ENCODE measurements around the gene RAPGEF1.

Gene RAPGEF1

GRCh38 chr9:131640438-131641137 lies 99.3 kb downstream of the RAPGEF1 start:
- DNase-seq: peak; percentile 62

- DNase-seq: no peak
Observed at GRCh38 chr9:131639769-131640437, 100.0 kb downstream of the RAPGEF1 start.

DNA sequence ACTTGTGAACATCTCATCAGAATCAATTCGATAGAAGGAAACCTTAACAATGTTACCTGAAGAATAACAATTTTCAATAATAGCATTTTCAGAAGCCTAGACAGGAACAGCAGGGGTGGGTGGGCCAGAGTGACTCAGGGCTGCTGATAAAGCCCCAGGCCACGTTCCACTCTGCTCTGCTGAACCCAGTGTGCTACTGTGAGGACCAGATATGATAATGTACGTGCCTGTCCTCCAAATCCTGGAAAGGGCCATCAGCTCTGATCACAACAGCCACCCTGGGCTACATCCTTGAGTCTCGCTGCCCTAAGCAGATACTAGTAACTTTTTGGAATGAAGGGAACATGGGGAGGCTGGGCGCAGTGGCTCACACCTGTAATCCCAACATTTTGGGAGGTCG lies 103.3 kb downstream of the RAPGEF1 start:
- DNase-seq: no peak

- DNase-seq: no peak
Observed at GRCh38 chr9:131635892-131636291, 104.0 kb downstream of the RAPGEF1 start.

GRCh38 chr9:131635285-131635684 lies 104.6 kb downstream of the RAPGEF1 start:
- DNase-seq: peak; percentile 96

DNA sequence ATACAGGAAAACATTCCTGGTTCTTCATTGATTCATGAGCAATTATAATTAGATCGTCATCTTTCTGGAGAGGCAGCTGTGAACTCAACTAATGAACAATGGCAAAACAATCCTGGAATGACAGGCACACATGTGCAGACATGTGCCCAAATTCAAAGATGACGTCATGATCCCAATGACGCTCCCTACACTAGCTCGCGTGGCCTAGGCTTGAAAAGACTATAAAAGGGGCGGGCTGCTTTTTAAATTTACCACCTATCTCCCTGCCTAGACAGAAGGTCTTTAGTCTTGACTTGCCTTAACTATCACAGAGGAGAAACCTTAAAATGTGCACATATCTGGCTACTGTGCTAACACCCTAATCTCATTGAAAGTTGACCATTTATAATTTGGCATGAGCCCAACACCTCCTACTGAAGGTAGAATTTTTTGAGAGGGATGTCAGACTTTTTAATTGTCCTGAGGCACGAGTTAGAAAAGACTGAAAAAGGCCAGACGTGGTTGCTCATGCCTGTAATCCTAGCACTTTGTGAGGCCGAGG lies 106.3 kb downstream of the RAPGEF1 start:
- peak; percentile 79 for DNase-seq

DNA sequence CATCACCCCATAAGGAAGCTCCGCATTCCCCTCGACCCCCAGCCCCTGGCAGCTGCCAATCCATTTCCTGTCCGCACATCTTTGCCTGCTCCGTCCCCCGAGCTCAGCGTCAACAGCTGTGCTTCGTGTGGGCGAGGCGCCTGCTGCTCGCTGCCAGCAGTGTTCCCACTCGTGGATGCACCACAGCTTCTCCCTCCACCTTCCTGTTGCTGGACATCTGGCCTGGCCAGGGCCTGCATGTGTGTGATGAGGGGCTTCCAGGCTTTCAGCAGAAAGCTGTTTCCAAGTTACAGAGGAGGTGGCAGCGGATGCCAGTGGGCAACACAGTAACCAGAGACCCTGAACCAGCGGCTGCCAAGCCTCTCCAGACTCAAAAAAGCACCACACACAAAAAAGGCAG lies 108.6 kb downstream of the RAPGEF1 start:
- DNase-seq: no peak

DNA sequence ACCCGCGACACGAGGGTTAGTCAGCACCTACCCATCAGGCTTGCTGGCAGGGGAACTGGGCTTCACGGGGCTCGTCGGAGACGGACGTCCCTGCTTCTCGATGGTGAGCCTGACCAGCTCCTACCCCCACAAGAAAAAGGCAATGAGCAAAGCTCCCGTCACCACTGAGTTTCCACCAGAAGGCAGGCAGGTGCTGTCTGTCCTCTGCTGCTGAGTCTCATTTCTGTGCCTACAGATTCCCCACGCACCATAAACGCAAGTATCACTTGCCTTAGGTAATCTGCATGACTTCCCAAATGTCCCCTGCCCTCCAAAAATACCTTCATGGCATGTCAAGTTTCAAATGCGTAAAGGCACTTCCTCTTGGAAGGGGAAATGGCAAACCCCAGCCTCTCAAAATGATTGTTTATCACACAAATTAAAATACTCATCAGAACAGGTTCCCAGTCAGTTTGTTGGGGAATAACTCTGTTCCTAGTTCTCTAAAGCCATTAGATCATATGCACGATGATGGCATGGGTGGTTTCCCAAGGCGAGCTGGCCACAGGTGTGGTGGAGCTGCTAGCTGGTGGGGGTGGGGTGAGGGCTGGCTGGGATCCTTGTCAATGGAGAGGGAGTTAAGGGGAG lies 109.6 kb downstream of the RAPGEF1 start:
- DNase-seq: no peak

- DNase-seq: no peak
Observed at GRCh38 chr9:131629825-131630204, 110.1 kb downstream of the RAPGEF1 start.

- no peak for DNase-seq
Observed at GRCh38 chr9:131629226-131629500, 110.7 kb downstream of the RAPGEF1 start.

DNA sequence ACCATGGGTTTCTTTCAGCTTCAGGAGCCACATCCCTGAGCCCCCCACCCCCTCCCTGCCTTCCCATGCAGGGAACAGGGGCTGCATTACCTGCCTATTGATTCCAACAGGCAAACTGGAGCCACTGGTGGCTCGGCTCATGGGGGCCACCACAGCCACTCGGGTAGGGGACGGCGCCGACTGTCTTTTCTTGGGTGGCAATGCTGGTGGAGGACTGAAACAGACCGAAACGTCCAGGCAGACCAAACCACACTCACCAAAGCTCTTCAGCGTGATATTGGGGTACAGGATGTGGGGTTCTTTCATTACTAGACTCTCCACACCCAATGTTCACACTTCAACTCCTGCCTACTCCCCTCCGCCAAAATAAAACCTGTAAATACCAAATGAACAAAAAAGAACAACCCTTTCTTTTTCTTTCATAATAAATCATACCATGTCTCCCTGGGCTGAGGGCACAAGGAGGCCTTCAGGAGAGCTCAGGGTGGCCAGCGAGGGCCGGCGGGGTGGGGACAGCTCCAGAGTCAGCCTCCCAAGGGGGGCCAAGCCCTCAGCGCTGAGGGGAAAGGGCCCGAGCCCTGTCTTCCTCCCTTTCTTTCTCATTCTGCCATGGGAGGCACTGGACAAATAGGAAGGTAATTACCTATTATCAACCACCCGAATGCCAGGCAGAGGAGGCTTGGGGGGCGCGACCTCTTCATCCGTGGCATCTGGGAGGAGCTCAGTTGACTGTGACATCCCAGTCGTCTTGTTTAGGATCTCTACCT lies 111.2 kb downstream of the RAPGEF1 start:
- no peak for DNase-seq

DNA sequence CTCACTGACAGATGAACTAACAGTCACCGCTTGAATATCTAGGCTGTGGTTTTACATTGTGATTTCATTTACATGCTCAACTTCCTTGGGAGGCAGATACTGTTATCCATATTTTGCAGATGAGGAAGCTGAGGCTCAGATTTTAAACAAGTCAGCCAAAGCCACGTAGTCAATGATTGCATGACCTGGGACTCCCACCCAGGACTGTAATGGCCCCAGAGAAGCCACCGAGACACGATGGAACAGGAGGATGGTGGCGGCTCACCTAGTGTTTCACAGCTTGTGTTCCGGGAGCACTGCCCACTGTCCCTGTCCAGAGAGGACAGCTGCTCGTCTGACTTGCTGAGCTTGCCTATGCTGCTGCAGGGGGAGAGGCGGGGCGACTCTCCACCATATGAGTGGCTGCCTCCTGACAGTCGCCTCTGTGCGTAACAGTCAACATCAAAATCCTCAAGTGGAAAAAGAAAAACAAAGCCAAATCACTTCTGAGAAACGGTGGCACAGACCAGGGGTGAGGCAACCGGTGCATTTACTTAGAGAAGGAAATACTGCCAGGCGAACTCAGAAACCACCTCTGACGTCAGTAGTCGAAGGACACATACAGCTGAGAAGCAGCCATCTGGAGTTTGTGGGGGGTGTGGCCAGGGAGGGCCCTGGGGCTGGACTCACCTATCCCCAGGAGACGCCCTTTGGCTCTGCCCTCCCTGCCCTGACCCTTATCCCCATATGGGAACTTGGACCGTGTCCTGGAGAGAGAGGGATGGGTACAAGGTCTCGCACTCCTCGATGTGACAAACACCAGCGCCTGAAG lies 112.0 kb downstream of the RAPGEF1 start:
- DNase-seq: peak; percentile 89

DNA sequence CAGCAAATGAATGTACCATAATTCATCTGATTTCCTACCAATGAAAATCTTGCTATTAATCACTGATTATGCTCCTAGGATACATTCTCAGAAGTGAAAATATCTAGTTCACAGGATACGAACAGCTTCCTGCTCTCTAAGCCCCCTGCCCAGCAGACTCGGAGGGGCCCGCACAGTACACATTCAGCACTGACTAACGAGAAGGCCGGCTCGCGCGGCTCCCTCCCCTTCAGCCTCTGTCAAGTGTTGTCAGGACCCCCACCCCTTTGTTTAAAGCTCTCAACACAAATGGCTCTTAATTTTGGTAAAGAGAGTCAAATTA lies 112.6 kb downstream of the RAPGEF1 start:
- no peak for DNase-seq

DNA sequence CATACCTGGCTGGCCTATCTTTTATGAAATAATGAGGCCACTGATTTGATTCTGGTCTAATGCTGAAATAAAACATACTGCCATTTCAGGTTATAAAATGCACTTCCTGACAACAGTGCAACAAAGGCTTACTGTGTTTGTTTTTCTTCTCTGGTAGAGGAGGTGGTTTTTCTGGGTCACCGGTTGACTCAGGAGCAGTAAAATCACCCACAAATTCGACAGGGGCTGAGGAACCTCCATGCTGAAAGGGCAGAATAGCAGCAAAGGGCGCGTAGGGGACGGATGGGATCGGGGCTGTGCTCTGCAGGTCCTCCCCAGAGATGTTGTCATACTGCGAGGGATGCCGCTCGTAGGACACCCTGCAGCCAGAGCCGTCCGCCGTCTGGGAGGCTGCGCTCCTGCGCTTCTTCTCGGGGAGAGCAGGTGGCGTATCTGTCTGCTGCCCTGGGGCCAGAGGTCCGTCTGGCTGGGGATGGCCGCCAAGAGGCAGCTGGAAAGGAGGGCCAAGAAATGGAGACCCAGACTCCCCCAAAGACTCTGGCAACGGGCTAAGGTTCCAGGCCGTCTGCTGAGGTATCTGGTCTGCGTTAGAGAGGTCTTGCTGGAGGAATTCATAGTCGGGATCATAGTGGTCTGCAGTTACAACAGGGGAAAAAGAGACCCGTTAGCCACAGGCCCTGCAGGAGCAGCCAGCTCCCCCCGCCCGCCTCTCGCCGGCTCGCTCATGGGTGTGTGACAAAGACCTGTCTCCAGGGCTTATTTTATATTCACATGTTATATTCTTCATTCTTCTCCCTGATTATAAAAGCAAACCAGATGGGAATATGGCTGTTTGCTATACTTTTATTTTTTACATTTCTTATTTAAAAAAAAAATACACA lies 113.8 kb downstream of the RAPGEF1 start:
- DNase-seq: no peak

DNA sequence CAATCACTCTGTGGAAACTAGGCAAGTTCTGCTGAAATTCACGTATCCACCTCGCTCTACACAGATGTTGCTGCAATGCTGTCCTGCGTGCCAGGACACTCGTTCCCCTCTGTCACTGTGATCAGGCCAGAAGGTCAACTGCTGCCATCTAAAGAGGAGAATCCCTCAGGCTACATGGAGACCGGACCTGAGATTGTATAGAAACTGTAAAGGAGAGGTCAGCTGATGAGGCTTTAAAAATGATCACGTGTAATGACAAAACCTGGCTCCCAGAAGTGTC lies 114.4 kb downstream of the RAPGEF1 start:
- no peak for DNase-seq

DNA sequence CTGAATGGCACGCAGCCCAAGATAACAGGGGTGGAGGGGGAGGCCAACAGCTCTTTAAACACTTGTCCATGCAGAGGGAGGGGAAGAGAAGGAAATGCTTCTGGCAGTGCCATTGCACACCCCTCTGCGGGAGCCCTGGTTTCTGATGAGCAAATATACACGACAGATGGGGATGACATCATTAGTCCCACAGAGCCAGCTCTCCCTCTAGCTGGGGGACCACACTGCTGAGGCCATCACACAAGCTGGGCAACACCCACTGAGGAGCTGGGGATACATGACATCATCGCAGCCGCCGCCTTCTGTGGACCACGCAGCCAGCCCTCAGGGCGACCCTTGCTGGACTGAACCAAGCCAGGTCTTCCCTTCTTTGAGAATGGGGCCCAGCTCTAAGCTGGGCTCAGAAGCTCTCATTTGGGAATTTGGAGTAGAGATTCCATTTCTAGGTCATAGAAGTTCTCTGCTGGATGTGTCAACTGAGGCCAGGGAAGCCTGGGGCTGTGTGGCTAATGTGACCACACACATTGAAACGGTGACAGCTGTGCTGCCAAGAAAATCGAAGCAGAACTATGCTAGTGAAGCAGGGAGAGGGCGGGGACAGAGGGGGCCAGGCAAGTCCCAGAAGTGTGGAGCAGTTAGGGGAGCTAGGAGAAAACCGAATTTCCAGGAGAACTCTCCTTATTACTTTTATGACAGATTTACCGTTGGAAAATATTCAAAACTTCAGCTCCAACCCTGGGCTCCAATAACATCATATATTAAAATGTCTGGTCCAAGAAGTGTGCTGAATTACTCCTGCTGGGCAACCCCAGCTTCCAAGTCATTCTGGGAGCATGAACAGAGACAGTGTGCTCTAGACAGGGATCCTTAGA lies 115.0 kb downstream of the RAPGEF1 start:
- peak; percentile 17 for DNase-seq

- no peak for DNase-seq
Observed at GRCh38 chr9:131623655-131624330, 116.1 kb downstream of the RAPGEF1 start.

DNA sequence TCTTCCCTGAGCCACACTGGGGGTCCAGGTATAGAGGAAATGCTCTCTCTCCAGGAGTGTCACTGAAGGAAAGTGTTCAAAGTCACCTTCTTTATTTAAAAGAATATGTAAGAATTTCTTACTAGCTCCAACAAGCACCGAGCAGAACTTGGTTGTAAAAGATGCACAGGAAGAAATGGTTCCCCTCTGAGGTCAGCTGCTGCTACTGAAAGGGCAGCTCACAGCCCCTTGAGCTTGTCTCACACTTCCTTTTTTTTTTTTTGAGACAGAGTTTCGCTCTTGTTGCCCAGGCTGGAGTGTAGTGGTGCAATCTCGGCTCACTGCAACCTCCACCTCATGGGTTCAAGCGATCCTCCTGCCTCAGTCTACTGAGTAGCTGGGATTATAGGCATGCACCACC lies 117.4 kb downstream of the RAPGEF1 start:
- DNase-seq: no peak

- no peak for DNase-seq
Observed at GRCh38 chr9:131621551-131622358, 118.1 kb downstream of the RAPGEF1 start.
